ENCODE data around the gene CACNA1G. TPM values are rescaled to one million over a fixed set of nuclear protein-coding genes. Genes with fewer than 3 reads are reported as not detected.

Gene CACNA1G
- total and polyA plus RNA-seq, 10 donors, result 0.02 to 1.3 (median 0.09) TPM; not detected in 1

GRCh38 chr17:50627036-50627781 lies 66.7 kb downstream of the CACNA1G start:
- Histone ChIP-seq H3K9me3 (no peaks in the 10 kb centered on the region), H3K27me3 (replicated peaks in 1 of 7) (peaks cover 0 to 89% (median 29%) of the 10 kb centered on the region in 7 donors), H3K4me1 (peaks cover 0 to 36% (median 16%) of the 10 kb centered on the region in 6 donors), H3K4me3 (no peak overlapping the region), H3K27ac (no peak overlapping the region), H3K36me3 (no peaks in the 10 kb centered on the region)
- WGBS, 5 donors, result 80 to 85% (median 83%) methylated on average over 17 of the region's 17 CpGs
- no peak for DNase-seq
- intact Hi-C loops (cut with DNase I; ENCODE audit: low total_unique reads), result loop anchor here (10.0 kb wide), 1 partner anchor 72 kb away; no protein-coding TSS in a partner anchor
- TF ChIP-seq CTCF (IDR thresholded peaks at IDR 0.05 in 8 of 11, conservative IDR thresholded peaks at IDR 0.05 in 3 of 11) (no peak), POLR2AphosphoS5 (IDR thresholded peaks at IDR 0.05) (no peak), POLR2A (IDR thresholded peaks at IDR 0.05) (no peak)

GRCh38 chr17:50627782-50628601 lies 67.5 kb downstream of the CACNA1G start:
- peaks cover 0 to 90% (median 29%) of the 10 kb centered on the region in 7 donors for H3K27me3 ChIP-seq (replicated peaks in 1 of 7)
- no peaks in the 10 kb centered on the region for H3K9me3 ChIP-seq
- no peak overlapping the region for H3K27ac ChIP-seq
- WGBS, 5 donors, result 15 to 29% (median 23%) methylated on average over 9 to 17 of the region's 17 CpGs
- H3K4me3 ChIP-seq, result no peak overlapping the region
- TF ChIP-seq CTCF (IDR thresholded peaks at IDR 0.05 in 8 of 11, conservative IDR thresholded peaks at IDR 0.05 in 3 of 11), result no peak
- peaks cover 0 to 37% (median 16%) of the 10 kb centered on the region in 6 donors for H3K4me1 ChIP-seq
- no peak for DNase-seq
- no peaks in the 10 kb centered on the region for H3K36me3 ChIP-seq
- intact Hi-C loops (cut with DNase I; ENCODE audit: low total_unique reads), result loop anchor here (10.0 kb wide), 1 partner anchor 73 kb away; no protein-coding TSS in a partner anchor

DNA sequence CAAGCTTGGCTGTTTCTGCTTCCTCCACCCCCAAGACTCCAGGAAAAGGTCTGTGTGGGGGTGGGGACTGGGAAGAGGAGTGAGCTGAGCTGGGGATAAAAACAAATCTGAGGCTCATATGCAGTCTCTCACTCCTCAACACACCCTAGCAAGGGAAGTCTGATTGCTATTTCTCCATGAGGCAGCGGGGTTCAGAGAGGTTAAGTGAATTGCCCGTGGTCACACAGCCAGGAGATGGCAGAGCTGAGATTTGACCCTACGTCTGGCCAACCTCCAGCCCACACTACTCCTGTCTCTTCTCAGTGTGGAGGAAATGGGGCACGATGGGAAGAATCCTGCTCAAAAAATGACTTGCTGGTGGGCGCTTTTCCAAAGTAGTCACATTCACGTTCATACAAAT lies 69.4 kb downstream of the CACNA1G start:
- Histone ChIP-seq H3K4me1 (peaks cover 0 to 54% (median 27%) of the 10 kb centered on the region in 6 donors), H3K4me3 (no peak overlapping the region), H3K27me3 (replicated peaks in 1 of 7) (peaks cover 0 to 96% (median 34%) of the 10 kb centered on the region in 7 donors), H3K36me3 (no peaks in the 10 kb centered on the region), H3K27ac (no peak overlapping the region), H3K9me3 (no peaks in the 10 kb centered on the region)
- TF ChIP-seq POLR2A (IDR thresholded peaks at IDR 0.05) (no peak), CTCF (IDR thresholded peaks at IDR 0.05 in 8 of 11, conservative IDR thresholded peaks at IDR 0.05 in 3 of 11) (no peak), POLR2AphosphoS5 (IDR thresholded peaks at IDR 0.05) (no peak)
- no peak for DNase-seq
- intact Hi-C loops (cut with DNase I; ENCODE audit: low total_unique reads), result loop anchor here (10.0 kb wide), 1 partner anchor 75 kb away; no protein-coding TSS in a partner anchor
- WGBS, 5 donors, result 59 to 77% (median 67%) methylated on average over 6 of the region's 6 CpGs

Data from spleen (tissue), 11 donors.